Peyer's patch (tissue), 4 donors: Measurements from ENCODE around the gene HACD2.

Experiments
- POLR2A ChIP-seq, 2 donors: fragments of 450-650 bp; IDR thresholded peaks; one replicate each; pipeline ENCODE4 v1.5.1; 2017; ENCODE audit warnings: antibody characterized with exemption in 2 of 2, mild to moderate bottlenecking in 2 of 2, moderate library complexity in 2 of 2
- TF ChIP-seq, protein P1 (sequence below), 6 experiments: fragments of 450-650 bp in 4 of 6; fragments of 200-600 bp in 2 of 6; sonication (generic) in 1 of 6; IDR thresholded peaks; one replicate each; pipeline ENCODE4 v1.5.1; 2017 to 2019; ENCODE audit warnings: antibody characterized with exemption in 6 of 6, mild to moderate bottlenecking in 3 of 6, moderate library complexity in 1 of 6

DNA sequence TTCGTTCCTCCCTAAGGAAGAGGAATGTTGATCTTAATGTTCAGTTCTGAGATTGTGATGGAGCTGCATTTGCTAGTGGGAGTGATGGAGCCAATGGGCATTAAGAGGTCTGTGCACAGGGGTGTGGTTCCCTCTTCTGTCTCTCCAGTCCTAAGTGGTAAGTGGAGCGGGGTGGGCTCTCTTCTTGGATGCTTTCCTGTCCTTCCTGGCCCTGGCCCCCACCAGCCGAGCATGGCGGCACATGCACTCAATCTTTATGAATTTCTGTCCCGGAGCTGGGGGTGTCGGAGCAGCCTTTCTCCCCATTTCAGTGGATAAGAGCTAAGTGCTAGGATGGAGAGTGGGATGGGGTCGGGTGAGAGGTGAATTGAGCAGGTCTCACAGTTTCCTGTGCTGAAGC is 98.4 kb downstream of the HACD2 start:
- TF ChIP-seq, protein P1, sequence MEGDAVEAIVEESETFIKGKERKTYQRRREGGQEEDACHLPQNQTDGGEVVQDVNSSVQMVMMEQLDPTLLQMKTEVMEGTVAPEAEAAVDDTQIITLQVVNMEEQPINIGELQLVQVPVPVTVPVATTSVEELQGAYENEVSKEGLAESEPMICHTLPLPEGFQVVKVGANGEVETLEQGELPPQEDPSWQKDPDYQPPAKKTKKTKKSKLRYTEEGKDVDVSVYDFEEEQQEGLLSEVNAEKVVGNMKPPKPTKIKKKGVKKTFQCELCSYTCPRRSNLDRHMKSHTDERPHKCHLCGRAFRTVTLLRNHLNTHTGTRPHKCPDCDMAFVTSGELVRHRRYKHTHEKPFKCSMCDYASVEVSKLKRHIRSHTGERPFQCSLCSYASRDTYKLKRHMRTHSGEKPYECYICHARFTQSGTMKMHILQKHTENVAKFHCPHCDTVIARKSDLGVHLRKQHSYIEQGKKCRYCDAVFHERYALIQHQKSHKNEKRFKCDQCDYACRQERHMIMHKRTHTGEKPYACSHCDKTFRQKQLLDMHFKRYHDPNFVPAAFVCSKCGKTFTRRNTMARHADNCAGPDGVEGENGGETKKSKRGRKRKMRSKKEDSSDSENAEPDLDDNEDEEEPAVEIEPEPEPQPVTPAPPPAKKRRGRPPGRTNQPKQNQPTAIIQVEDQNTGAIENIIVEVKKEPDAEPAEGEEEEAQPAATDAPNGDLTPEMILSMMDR (IDR thresholded peaks at IDR 0.05): no peak
- TF ChIP-seq POLR2A (IDR thresholded peaks at IDR 0.05): no peak
